OCI-M2 (cell line): ENCODE results near the gene SMAD4.
"Not testable (repeated sequence)": the region's sequence is repeated elsewhere in the genome, so short reads cannot be mapped to it uniquely, and the experiment has no call there.

ENCODE experiments used
- DNase-seq: peaks from one replicate; lab custom pipeline; 2025; ENCODE audit not compliant: unreplicated experiment; lab: John Stamatoyannopoulos, UW

SMAD4 gene

DNA sequence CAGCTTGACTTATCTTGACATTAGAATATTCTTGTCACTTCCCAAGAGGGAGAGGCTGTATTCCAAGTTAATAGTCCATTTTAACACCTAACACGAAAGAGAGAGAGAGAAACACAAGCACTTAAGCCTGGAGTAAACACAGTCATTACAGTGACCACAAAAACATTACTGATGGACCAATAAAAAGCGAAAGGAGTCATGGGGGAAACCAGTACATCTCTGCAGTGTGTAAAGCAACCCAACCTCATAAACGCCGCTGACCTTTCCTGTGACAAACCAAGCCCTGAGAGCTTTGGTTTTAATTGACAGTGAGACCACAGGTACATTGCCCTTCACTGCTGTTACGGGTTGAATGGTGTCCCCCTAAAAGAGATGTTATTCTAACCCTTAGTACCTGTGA, 78.3 kb downstream of the SMAD4 start:
- no peak for DNase-seq

DNA sequence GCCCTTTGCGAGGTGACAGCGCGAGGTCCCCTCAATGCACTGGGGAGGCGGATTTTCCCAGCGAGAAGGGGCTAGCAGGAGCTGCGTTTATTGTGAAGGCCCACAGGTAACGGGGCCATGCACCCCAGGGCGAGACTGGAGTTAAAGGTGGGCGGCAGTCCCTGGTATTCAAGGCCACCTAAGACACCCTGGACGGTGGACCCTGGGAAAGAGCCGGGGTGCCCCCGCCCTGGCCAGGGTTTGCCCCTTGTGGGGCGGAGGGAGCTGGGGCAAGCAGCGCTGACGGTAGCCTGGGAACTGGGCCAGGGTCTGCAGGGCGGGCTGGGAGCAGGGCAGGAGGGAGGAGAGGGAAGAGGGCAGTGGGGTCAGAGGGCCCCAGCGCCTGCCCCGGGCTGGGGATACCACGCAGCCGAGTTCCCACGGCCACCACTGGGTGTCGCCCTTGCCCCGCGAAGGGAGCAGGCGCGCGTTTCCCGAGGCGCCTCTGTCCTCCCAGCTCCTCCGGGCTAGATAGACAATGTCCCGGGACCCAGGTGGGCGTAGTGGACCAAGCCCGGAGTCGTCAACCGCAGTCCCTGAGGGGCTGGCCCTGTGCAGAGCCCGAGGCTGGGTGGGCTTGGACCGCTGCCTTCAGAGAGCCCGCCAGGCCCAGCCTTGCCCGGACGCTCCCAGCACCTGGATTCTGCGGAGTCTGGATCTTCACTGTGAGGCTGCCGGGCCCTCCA, 80.2 kb downstream of the SMAD4 start:
- no peak for DNase-seq

DNA sequence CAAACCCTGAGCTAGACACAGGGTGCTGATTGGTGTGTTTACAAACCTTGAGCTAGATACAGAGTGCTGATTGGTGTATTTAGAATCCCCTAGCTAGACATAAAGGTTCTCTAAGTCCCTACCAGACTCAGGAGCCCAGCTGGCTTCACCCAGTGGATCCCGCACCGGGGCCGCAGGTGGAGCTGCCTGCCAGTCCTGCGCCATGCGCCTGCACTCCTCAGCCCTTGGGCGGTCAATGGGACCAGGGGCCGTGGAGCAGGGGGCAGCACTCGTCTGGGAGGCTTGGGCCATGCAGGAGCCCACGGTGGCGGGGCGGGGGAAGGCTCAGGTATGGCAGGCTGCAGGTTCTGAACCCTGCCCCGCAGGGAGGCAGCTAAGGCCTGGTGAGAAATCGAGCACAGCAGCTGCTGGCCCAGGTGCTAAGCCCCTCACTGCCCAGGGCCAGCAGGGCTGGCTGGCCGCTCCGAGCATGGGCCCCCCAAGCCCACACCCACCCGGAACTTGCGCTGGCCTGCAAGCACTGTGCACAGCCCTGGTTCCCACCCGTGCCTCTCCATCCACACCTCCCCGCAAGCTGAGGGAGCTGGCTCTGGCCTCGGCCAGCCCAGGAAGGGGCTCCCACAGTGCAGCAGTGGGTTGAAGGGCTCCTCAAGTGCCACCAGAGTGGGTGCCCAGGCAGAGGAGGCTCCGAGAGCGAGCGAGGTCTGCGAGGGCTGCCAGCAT, 81.8 kb downstream of the SMAD4 start:
- not testable (repeated sequence) for DNase-seq

DNA sequence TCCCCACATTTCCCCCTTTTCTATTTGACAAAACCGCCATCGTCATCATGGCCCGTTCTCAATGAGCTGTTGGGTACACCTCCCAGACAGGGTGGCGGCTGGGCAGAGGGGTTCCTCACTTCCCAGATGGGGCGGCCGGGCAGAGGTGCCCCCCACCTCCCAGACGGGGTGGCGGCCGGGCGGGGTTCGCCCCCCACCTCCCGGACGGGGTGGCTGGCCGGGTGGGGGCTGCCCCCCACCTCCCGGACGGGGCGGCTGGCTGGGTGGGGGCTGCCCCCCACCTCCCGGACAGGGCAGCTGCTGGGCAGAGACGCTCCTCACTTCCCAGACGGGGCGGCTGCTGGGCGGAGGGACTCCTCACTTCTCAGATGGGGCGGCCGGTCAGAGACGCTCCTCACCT, 87.0 kb downstream of the SMAD4 start:
- not testable (repeated sequence) for DNase-seq

DNA sequence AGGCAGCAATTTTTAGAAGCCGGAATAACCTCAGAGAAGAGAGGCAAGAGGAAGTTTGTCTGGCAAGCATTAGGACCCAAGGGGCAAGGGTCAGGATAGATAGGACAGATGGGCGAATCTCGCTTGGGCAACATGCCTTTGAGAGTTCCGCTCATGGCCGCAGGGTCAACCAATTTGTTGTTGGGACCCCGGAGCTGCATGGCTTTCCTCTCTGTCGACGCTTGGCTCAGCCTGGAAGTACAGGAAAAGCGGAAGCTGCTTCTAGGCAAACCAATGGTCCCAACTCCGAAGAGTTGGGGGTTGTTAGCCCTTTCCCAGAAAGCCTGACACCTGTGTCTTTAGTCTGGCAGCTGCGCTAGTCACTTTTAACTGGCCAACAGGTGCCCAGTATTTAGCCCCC, 89.5 kb downstream of the SMAD4 start:
- not testable (repeated sequence) for DNase-seq

DNA sequence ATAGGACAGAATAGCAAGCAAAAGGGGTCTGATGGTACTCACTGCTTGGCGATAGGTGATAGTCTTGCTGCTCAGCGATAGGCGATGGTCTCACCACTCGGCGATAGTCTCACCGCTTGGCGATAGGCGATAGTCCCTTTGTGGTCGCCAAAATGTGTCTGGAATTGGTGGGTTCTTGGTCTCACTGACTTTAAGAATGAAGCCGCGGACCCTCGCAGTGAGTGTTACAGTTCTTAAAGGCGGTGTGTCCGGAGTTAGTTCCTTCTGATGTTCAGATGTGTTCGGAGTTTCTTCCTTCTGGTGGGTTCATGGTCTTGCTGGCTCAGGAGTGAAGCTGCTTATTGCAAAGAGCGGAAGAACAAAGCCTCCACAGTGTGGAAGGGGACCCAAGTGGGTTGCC, 90.0 kb downstream of the SMAD4 start:
- not testable (repeated sequence) for DNase-seq

DNA sequence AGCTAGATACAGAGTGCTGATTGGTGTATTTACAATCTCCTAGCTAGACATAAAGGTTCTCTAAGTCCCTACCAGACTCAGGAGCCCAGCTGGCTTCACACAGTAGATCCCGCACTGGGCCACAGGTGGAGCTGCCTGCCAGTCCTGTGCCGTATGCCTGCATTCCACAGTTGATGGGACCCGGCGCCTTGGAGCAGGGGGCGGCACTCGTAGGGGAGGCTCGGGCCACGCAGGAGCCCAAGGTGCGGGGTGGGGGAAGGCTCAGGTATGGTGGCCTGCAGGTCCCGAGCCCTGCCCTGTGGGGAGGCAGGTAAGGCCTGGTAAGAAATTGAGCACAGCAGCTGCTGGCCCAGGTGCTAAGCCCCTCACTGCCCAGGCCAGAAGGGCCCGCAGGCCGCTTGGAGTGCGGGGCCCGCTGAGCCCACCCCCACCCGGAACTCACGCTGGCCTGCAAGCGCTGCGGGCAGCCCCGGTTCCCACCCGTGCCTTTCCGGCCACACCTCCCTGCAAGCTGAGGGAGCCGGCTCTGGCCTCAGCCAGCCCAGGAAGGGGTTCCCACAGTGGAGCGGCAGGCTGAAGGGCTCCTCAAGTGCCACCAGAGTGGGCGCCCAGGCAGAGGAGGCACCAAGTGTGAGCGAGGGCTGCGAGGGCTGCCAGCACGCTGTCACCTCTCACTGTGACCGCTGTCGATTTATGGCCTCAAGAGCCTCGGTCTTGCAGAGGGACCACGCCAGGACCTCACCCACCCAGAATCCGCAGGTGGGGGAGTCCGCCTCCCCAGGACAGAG, 91.0 kb downstream of the SMAD4 start:
- DNase-seq: no peak

DNA sequence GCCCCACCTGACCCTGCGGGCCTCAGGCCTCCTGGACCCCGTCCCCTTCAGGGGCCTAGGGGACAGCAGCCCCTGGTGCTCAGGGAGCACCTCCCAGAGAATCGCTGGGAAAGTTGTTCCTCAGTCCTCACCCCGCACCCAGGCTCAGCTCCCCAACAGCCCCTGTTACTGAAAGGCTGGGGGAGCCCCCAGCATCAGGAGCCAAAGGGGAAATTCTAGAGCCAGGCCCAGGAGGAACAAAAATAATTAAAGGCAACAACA, 91.5 kb downstream of the SMAD4 start:
- DNase-seq: no peak

DNA sequence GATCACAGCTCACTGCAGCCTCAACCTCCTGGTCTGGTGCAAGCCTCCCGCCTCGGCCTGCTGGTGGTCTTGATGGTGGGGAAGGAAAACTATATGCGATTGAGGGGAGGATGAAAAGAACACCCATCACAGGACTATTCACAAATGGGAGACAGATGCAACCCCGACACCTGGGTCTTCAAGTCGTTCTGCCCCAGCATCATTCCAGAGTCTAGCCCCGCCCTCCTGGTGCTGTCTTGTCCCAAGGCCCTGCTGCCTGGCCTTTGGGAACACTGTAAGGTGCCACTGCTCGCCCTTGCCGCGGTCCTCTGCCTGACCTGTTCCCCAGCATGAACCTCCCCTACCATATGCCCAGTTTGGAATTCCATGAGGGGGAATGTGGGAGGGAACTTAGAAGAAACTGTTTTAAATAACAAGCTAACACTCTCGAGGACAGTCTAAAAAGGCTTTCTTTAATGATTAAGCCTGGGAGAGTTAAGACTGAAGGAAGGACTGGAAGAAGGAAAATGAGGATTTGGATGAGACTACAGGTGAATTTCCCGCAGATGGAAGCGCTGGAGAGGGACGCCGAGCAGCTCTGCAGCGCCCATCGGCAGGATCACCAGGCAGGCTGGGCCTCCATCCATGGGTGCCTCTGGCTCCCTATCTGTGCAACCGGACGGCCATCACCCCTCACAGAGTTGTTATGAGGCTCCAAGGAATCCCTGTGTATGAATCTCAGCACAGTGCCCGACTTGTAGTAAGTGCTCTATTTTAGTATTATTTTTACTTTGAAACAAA, 92.4 kb downstream of the SMAD4 start:
- DNase-seq: no peak

DNA sequence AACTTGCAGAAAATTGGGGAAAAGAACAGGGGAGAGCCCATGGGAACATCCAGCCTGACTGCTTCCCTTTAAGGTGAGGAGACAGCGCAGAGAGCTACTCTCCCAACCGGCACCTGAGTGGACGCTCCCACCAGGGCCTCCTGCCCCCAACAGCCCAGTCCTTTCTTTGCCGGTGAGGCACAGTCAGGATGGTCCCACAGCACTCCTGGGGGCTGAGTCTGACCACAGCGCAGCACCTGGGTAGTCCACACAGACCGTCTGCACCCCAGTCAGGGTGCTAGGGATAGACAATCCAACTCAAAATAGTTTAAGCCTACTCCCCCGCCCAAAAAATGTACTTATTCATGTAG, 93.0 kb downstream of the SMAD4 start:
- DNase-seq: no peak

DNA sequence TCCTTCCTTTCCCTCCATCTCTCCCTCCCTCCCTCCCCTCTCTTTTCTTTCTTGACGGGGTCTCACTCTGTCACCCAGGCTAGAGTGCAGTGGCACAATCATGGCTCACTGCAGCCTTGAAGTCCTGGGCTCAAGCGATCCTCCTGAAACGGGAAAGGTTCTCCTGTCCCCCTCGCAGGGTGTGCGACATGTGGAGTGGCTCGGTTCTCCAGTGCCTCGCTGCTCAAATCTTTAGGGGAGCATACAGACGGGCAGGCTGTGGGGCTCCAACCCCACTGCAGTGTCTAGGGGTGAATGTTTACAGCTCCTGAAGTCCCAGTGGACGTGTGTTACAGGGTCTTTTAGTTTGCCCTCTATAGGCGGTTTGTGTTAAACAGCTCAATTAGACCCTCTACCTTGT, 93.5 kb downstream of the SMAD4 start:
- no peak for DNase-seq

DNA sequence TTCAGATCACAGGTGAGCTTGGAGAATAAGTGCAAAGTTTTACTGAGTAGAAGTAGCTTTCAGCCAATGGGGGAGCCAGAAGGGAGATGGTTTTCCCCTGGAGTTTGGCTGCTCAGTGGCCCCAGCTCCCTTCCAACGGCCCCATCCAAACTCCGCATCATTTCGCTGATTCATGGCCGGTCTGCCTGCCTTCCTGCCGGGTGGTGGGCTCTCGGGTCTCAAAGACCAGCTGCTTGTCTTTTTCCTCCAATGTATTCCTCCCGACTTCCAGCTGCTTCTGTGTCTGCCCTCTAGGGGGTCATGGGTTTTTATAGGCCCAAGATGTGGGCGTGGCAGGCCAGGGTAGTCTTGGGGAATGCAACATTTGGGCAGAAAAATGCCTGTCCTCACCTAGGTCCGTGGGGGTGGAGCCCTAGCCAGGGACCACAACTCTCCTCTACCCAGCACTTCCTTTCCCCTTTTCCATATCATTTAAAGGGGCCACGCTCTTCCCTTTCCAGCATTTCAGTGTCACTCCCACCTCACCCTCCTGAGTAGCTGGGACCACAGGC, 94.0 kb downstream of the SMAD4 start:
- no peak for DNase-seq

DNA sequence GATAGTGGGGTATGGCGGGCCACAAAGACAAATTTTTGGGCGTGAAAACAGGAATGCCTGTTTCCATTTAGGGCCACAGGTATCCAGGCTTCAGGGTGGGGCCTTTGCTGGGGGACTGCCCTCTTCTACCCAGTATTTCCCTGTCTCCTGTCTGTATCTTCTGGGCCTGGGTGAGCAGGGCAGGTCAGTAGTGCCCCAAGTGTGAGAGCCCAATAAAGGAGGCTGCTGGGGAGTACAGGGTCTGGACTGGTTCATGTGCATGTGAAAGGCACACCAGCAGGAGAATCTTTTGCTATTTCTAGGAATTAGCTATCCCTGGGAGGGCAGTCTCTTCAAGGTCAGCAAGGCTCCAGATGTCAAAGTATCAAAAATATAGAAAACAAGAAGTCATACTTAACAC, 96.0 kb downstream of the SMAD4 start:
- DNase-seq: no peak

DNA sequence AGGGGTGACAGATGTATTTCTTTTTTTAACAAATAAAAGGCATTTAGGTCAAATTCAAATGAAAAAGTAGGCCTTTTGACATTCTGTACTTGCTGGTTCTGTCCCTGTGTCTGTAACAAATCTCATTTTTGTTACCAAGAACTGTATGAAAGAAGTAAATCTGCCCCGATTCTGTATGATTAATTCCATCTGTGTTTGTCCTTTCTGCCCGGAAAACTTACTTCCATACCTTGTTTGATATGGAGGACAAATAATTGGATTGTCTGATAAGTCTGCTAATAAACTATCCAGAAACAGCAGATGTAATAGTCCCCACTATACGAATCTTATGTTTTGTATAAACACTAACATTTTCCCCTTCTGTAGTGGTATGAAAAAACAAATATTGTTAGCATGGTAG, 97.7 kb downstream of the SMAD4 start:
- no peak for DNase-seq

DNA sequence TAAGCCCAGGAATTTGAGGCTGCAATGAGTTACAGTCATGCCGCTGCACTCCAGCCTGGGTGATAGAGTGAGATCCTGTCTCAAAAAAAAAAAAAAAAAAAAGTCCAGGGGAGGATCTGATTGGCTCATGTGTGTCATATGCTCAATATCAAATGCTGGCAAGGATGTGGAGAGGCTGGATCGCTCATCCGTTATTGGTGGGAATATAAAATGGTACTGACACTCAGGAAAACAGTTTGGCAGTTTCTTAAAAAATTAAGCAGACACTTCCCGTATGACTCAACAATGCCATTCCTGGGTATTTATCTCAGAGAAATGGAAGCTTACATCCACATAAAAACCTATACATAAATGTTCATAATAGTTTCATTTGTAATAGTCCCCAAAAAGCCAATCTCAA, 98.5 kb downstream of the SMAD4 start:
- DNase-seq: no peak

DNA sequence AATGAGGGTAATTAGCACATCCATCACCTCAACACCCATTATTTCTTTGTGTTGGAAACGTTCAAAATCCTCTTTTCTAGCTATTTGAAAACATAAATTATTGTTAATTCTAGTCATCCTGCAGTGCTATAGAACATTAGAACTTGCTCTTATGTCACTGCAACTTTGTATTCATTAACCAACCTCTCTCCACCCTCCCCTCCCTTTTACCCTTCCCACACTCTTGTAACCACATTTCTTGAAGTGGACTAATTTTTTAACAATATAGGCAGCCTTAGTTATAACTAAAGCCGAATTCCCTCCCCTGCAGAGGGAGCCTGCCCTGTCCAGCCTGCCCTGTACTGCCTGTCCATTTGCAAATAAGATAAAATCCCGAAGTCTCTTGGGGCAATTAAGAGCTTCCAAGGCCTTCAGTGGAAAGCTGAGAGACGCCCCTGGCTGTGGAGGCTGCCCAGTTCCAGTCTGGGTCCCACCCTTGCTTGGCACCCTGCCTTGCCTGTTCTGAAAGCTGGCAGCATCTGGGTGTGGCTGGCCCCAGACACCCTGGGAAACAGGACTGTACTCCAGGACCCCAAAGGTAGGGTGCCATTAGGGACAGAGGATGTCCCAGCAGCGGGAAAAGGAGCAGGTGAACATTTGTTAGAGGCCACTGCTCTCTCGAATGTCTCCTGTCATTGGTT, 102.4 kb downstream of the SMAD4 start:
- no peak for DNase-seq

DNA sequence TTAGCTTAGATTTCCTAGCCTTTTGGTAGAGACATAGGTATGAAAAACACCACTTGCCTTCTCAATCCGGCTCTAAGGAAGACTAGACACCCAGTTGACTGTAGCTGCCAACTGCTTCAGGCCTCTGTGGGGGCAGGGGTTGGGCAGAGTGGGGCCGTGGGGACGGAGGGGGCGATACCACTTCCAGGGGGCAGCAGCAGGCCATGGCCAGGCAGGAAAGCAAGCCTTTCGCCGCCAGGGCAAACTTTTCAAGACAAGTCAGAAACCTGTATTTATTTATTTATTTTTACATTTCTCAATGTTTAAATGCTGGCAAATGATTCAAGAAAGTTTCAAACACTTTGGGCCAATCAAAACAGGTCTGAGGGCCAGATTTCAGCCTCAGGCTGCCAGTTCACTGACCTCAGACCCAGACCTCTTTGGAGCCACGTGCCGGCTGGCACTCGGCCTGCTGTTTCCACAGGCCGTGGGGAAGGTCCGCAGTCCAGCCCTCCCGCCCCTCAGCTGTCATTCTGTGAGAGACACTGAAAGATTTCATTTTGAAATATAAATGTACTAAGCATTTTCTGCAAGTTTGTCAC, 103.7 kb downstream of the SMAD4 start:
- no peak for DNase-seq
